PC-3 (cell line): Measurements from ENCODE around the gene SCO2. TPM values are rescaled to one million over a fixed set of nuclear protein-coding genes. Genes with fewer than 3 reads are reported as not detected.

Experiments used
- ATAC-seq: fragments of 200-7000 bp; cut with Tn5 transposase; 2 replicates; pipeline ENCODE4 v1.9.1; 2020; ENCODE audit warnings: mild to moderate bottlenecking, moderate library complexity
- BruUV-seq: library from RNA; stranded (reverse); fragments of 400-500 nt; replicated peaks from 2 replicates; lab custom pipeline; 2021; lab: Mats Ljungman, UMichigan
- CTCF ChIA-PET: fragments of 300-600 bp; sonication (Branson Sonifier 250); formaldehyde crosslinking; loops from one replicate; lab custom pipeline; 2022; ENCODE audit warnings: antibody characterized with exemption; lab: Charles Lee
- POLR2A ChIA-PET: fragments of 300-600 bp; sonication (Branson Sonifier 250); formaldehyde crosslinking; loops from one replicate; lab custom pipeline; 2022; ENCODE audit warnings: antibody characterized with exemption; ENCODE audit not compliant: unreplicated experiment; lab: Charles Lee
- DNase-seq: peaks from one replicate; pipeline ENCODE4 v3.0.0-alpha.2; 2015
- H2AFZ ChIP-seq: fragments of 300-600 bp; sonication (generic); 2 replicates; pipeline ENCODE4 v1.6.0; 2016; ENCODE audit warnings: antibody characterized with exemption, low read length
- H3F3A ChIP-seq: fragments of 300-600 bp; sonication (generic); one replicate; pipeline ENCODE4 v1.6.0; 2017; ENCODE audit warnings: antibody characterized with exemption, low read length, control low read depth, mild to moderate bottlenecking; ENCODE audit not compliant: unreplicated experiment
- H3K27ac ChIP-seq: fragments of 300-600 bp; sonication (generic); 2 replicates; pipeline ENCODE4 v1.5.1; 2016; ENCODE audit warnings: mild to moderate bottlenecking, low read length
- H3K27me3 ChIP-seq: fragments of 300-600 bp; sonication (generic); 2 replicates; pipeline ENCODE4 v1.6.1; 2016; ENCODE audit warnings: low read length, mixed read lengths
- H3K36me3 ChIP-seq: fragments of 300-600 bp; sonication (generic); 2 replicates; pipeline ENCODE4 v1.6.1; 2016; ENCODE audit warnings: low read depth, mixed run types, low read length, mixed read lengths
- H3K4me1 ChIP-seq: fragments of 300-600 bp; sonication (generic); 2 replicates; pipeline ENCODE4 v1.5.1; 2016; ENCODE audit warnings: low read length; ENCODE audit not compliant: insufficient read depth
- H3K4me2 ChIP-seq: fragments of 300-600 bp; sonication (generic); 2 replicates; pipeline ENCODE4 v1.6.0; 2016; ENCODE audit warnings: low read length
- H3K4me3 ChIP-seq: fragments of 300-600 bp; sonication (generic); 2 replicates; pipeline ENCODE4 v1.5.1; 2016; ENCODE audit warnings: mild to moderate bottlenecking, low read length, mixed read lengths
- H3K79me2 ChIP-seq: fragments of 300-600 bp; sonication (generic); 2 replicates; pipeline ENCODE4 v1.6.1; 2017; ENCODE audit warnings: low read length, mixed read lengths
- H3K9ac ChIP-seq: fragments of 300-600 bp; sonication (generic); 2 replicates; pipeline ENCODE4 v1.6.0; 2016; ENCODE audit warnings: mild to moderate bottlenecking, low read length
- H3K9me2 ChIP-seq: fragments of 300-600 bp; sonication (generic); replicated peaks from 2 replicates; pipeline ENCODE4 v1.6.1; 2016; ENCODE audit warnings: mixed run types, low read length, mixed read lengths
- H3K9me3 ChIP-seq: fragments of 300-600 bp; sonication (generic); 2 replicates; pipeline ENCODE4 v1.6.1; 2016; ENCODE audit warnings: low read length, mixed read lengths
- H4K20me1 ChIP-seq: fragments of 300-600 bp; sonication (generic); 2 replicates; pipeline ENCODE4 v1.6.1; 2016; ENCODE audit warnings: low read length, mixed read lengths
- CTCF ChIP-seq: fragments of 300-600 bp; sonication (generic); conservative IDR thresholded peaks from 2 replicates; pipeline ENCODE4 v1.5.1; 2017; ENCODE audit warnings: antibody characterized with exemption, low read depth, mild to moderate bottlenecking, low read length
- EZH2 ChIP-seq: fragments of 300-600 bp; sonication (generic); IDR thresholded peaks from one replicate; pipeline ENCODE4 v1.6.1; 2017; ENCODE audit warnings: antibody characterized with exemption, mild to moderate bottlenecking, low read length; ENCODE audit not compliant: unreplicated experiment
- EZH2phosphoT487 ChIP-seq: fragments of 300-600 bp; sonication (generic); IDR thresholded peaks from 2 replicates; pipeline ENCODE4 v1.6.1; 2018; ENCODE audit warnings: mild to moderate bottlenecking, antibody characterized with exemption, low read length, borderline replicate concordance
- intact Hi-C: fragments of 100-400 bp; cut with micrococcal nuclease; formaldehyde crosslinking; loops from 2 replicates; pipeline ENCODE4 v1.9.0; 2023
- total RNA-seq: library from RNA; depleted of rRNA; stranded (reverse); fragments of >200 nt; gene quantifications from 2 replicates; pipeline ENCODE4 v1.2.3, GENCODE V29; 2014

The SCO2 gene
- total RNA-seq, 1 experiment from 2014 or later, result 5.8 TPM

- H3K27me3 ChIP-seq, result no peaks in the 10 kb centered on the region
- CTCF ChIA-PET, result no interaction called here
- no peaks in the 10 kb centered on the region for H3K9me3 ChIP-seq
- POLR2A ChIA-PET, result interaction anchor here (0.6 kb wide), 1 partner anchor 22 kb away, joined by 3 read pairs; no protein-coding TSS in a partner anchor
- H3K27ac ChIP-seq, result no peak overlapping the region
- BruUV-seq, result no TSS peak
- DNase-seq, result no peak
- no peaks in the 10 kb centered on the region for H3K4me1 ChIP-seq
- H3K4me3 ChIP-seq, result no peak overlapping the region
- H2AFZ ChIP-seq, result no peak overlapping the region
- H3F3A ChIP-seq, result no peaks in the 10 kb centered on the region
- H3K4me2 ChIP-seq, result no peak overlapping the region
- intact Hi-C loops, result no loop called here
- TF ChIP-seq EZH2 (no peak), CTCF (no peak), EZH2phosphoT487 (no peak)
- no peaks in the 10 kb centered on the region for H4K20me1 ChIP-seq
- no peaks in the 10 kb centered on the region for H3K9me2 ChIP-seq
- H3K9ac ChIP-seq, result no peak overlapping the region
- no peaks in the 10 kb centered on the region for H3K79me2 ChIP-seq
- ATAC-seq, result no peak
- H3K36me3 ChIP-seq, result no peaks in the 10 kb centered on the region
Measured at GRCh38 chr22:50547263-50547985, 22.0 kb upstream of the SCO2 start.

DNA sequence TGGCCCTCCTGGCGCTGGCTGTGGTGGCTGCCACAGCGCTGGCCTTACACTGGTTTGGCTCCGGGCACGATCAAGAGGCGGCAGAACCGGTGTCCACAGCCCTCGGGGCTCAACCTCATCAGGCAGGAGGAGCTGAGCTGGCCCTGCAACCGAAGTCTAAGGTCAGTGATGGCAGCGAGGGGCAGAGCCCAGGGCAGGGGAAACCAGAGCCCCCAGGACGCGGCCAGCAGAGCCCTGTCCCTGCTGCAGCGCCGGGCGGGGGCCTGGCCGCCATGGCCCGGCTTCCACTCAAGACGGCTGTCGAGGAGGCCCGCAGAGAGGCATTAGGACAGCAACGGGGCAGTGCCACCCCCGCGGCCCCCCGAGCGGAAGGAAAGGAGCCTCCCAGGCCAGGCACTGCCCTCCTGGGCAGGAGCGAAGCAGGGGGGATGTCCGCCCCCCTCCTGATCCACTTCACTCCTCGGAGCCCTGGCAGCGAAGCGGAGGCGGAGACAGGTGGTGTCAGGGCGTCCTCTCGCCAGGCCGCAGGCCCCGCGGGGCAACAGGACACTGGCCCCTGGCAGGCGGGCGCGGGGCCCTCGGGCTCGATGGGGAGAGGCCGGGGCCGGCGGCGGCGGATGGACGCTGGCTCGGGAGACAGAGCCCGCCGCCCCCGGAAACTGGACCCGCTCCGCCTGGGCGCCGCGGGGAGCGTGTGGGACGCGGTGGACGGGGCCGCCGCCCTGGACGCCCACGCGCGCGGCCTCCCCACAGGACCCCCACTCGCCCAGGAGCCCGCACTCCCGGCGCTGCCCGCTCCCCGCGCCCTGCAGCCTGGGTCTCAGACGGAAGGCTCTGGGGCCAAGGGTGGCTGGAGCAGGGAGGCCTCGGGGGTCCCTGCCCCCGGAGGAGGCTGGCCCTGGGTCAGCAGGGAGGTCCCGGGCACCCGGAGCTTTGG lies 21.2 kb upstream of the SCO2 start:
- no peaks in the 10 kb centered on the region for H3K9me3 ChIP-seq
- ATAC-seq (no peak), DNase-seq (no peak)
- H3K4me2 ChIP-seq, result no peak overlapping the region
- intact Hi-C loops, result no loop called here
- ChIA-PET POLR2A (no interaction called here), CTCF (no interaction called here)
- no peak overlapping the region for H3K4me3 ChIP-seq
- H3K4me1 ChIP-seq, result no peaks in the 10 kb centered on the region
- no peak overlapping the region for H3K27ac ChIP-seq
- no peak for TF ChIP-seq EZH2
- TF ChIP-seq EZH2phosphoT487, result no peak
- TF ChIP-seq CTCF, result no peak
- H3K27me3 ChIP-seq, result no peaks in the 10 kb centered on the region
- H3K36me3 ChIP-seq, result no peaks in the 10 kb centered on the region
- H4K20me1 ChIP-seq, result no peaks in the 10 kb centered on the region
- H3F3A ChIP-seq, result no peaks in the 10 kb centered on the region
- BruUV-seq, result no TSS peak
- no peak overlapping the region for H3K9ac ChIP-seq
- no peaks in the 10 kb centered on the region for H3K79me2 ChIP-seq
- no peak overlapping the region for H2AFZ ChIP-seq
- no peaks in the 10 kb centered on the region for H3K9me2 ChIP-seq
